ENCODE data around the gene PIK3IP1. TPM values are rescaled to one million over a fixed set of nuclear protein-coding genes. Genes with fewer than 3 reads are reported as not detected.

Gene PIK3IP1
- total and polyA plus RNA-seq, 10 of the 15 experiments (the other 5 are each of a cell fraction or from before 2014, with no cell fraction given) = 0.77 to 6.5 (median 3.0) TPM

DNA sequence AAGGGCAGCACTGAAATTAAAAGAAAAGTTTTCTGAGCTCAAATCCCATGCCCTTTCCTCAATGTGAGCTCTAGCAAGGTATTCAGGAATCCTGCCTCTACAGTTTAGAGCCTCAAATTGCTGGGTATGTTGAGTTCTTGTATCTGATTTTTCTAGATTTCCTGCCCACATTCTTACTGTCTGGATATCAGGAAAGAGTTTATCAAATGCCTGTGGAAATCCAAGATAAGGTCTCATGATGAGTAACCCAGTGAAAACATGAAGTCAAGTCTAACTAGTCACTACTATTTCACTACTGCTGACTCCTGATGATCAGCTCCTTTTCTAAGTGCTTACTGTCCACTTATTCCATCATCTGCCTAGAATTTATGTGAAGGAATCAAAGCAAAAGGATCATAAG is 50.4 kb downstream of the PIK3IP1 start:
- RAD21 ChIA-PET (ENCODE audit: unreplicated experiment) = interaction anchor here (0.6 kb wide), 1 partner anchor 12 kb away, joined by 3 read pairs; no protein-coding TSS in a partner anchor
- no peak overlapping the region for H3K9ac ChIP-seq (ENCODE audit: control insufficient read depth, insufficient read depth, low read length)
- DNase-seq (ENCODE audit: low read depth, low spot score) (no peak), FAIRE-seq (no peak), ATAC-seq (no peak)
- in situ Hi-C loops (cut with MboI) = no loop called here
- no peaks in the 10 kb centered on the region; the same call in none of the 2 replicates for H3K79me2 ChIP-seq (ENCODE audit: control insufficient read depth, insufficient read depth, low read length)
- H3K27me3 ChIP-seq (replicated peaks in 1 of 2; ENCODE audit: control insufficient read depth in 2 of 2, insufficient read depth in 2 of 2, low read length in 1 of 2) = no peaks in the 10 kb centered on the region
- intact Hi-C loops (cut with micrococcal nuclease; ENCODE audit: unreplicated experiment) = no loop called here
- CTCF ChIA-PET = interaction anchor here (0.6 to 2.1 kb wide), 5 partner anchors 9 to 311 kb away, joined by 3 to 6 read pairs (median 4); partner anchors contain the start of gene LIMK2
- H3K4me2 ChIP-seq (ENCODE audit: control insufficient read depth, insufficient read depth) = no peak overlapping the region
- no peak overlapping the region for H3K4me3 ChIP-seq
- no peaks in the 10 kb centered on the region for H3K9me3 ChIP-seq (replicated peaks; ENCODE audit: control insufficient read depth, insufficient read depth, low read length)
- SMC1A ChIA-PET (ENCODE audit: uncharacterized antibody, unreplicated experiment) = interaction anchor here (1.4 to 2.3 kb wide), 2 partner anchors 9 to 24 kb away, joined by 5 to 10 read pairs; no protein-coding TSS in a partner anchor
- POLR2A ChIA-PET = interaction anchor here (0.6 to 1.8 kb wide), 3 partner anchors 9 to 15 kb away, joined by 4 to 5 read pairs (median 4); no protein-coding TSS in a partner anchor
- BruUV-seq (replicated peaks) = no TSS peak
- TF ChIP-seq, protein P1, sequence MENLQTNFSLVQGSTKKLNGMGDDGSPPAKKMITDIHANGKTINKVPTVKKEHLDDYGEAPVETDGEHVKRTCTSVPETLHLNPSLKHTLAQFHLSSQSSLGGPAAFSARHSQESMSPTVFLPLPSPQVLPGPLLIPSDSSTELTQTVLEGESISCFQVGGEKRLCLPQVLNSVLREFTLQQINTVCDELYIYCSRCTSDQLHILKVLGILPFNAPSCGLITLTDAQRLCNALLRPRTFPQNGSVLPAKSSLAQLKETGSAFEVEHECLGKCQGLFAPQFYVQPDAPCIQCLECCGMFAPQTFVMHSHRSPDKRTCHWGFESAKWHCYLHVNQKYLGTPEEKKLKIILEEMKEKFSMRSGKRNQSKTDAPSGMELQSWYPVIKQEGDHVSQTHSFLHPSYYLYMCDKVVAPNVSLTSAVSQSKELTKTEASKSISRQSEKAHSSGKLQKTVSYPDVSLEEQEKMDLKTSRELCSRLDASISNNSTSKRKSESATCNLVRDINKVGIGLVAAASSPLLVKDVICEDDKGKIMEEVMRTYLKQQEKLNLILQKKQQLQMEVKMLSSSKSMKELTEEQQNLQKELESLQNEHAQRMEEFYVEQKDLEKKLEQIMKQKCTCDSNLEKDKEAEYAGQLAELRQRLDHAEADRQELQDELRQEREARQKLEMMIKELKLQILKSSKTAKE (IDR thresholded peaks at IDR 0.05; ENCODE audit: low read depth, poor library complexity, severe bottlenecking) = no peak
- no peak for TF ChIP-seq YY1 (IDR thresholded peaks at IDR 0.05; ENCODE audit: low read depth, low read length)
- TF ChIP-seq CEBPB (IDR thresholded peaks at IDR 0.05; ENCODE audit: borderline replicate concordance in 1 of 2, low read depth in 2 of 2, low read length in 2 of 2) = no peak
- no peak overlapping the region for H3K27ac ChIP-seq (ENCODE audit: control insufficient read depth, insufficient read depth)
- H3K4me1 ChIP-seq (ENCODE audit: control insufficient read depth, insufficient read depth, low read length) = peaks cover 6% of the 10 kb centered on the region
- H3K36me3 ChIP-seq (ENCODE audit: control insufficient read depth in 2 of 2, insufficient read depth in 2 of 2, low read length in 1 of 2) = peaks cover 4 to 6% of the 10 kb centered on the region in 2 experiments
- no peaks in the 10 kb centered on the region for H4K20me1 ChIP-seq (ENCODE audit: control insufficient read depth, insufficient read depth)
- no peak overlapping the region for H2AFZ ChIP-seq (ENCODE audit: control insufficient read depth, low read depth, low read length)

DNA sequence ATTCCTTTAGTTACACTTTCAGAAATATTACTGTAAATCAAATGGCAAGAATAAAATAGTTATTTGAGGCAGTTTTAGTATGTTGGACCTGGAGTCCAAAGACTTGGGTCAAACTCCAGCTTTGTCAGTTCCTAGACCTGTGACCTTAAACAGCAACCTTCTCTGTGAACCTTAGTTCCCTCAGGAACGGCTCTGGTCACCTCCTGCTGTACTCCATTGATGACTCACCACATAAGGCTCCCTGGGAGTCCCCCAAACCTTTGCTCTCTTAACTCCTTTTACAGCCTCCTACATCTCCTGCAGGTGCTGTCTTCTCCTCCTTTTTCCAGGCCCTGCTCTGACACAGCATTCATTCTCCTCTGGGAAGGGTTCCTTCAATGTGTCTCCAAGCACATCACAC is 51.1 kb downstream of the PIK3IP1 start:
- DNase-seq (ENCODE audit: low read depth, low spot score) = no peak
- FAIRE-seq = no peak
- in situ Hi-C loops (cut with MboI) = no loop called here
- no peaks in the 10 kb centered on the region for H3K9me3 ChIP-seq (replicated peaks; ENCODE audit: control insufficient read depth, insufficient read depth, low read length)
- no peaks in the 10 kb centered on the region for H4K20me1 ChIP-seq (ENCODE audit: control insufficient read depth, insufficient read depth)
- no TSS peak for BruUV-seq (replicated peaks)
- H2AFZ ChIP-seq (ENCODE audit: control insufficient read depth, low read depth, low read length) = no peak overlapping the region
- no peak overlapping the region for H3K27ac ChIP-seq (ENCODE audit: control insufficient read depth, insufficient read depth)
- RAD21 ChIA-PET (ENCODE audit: unreplicated experiment) = no interaction called here
- peaks cover 4 to 6% of the 10 kb centered on the region in 2 experiments for H3K36me3 ChIP-seq (ENCODE audit: control insufficient read depth in 2 of 2, insufficient read depth in 2 of 2, low read length in 1 of 2)
- no peak overlapping the region for H3K9ac ChIP-seq (ENCODE audit: control insufficient read depth, insufficient read depth, low read length)
- intact Hi-C loops (cut with micrococcal nuclease; ENCODE audit: unreplicated experiment) = no loop called here
- 0% methylated on average over 1 of the region's 1 CpG for WGBS (ENCODE audit: insufficient coverage, insufficient replicate concordance, low lambda C conversion rate, missing lambda C conversion rate)
- H3K27me3 ChIP-seq (replicated peaks in 1 of 2; ENCODE audit: control insufficient read depth in 2 of 2, insufficient read depth in 2 of 2, low read length in 1 of 2) = no peaks in the 10 kb centered on the region
- CTCF ChIA-PET = interaction anchor here (1.7 to 2.1 kb wide), 5 partner anchors 10 to 72 kb away, joined by 4 to 10 read pairs (median 6); partner anchors contain the start of gene LIMK2
- H3K4me3 ChIP-seq = no peak overlapping the region
- H3K4me2 ChIP-seq (ENCODE audit: control insufficient read depth, insufficient read depth) = no peak overlapping the region
- H3K4me1 ChIP-seq (ENCODE audit: control insufficient read depth, insufficient read depth, low read length) = peaks cover 6% of the 10 kb centered on the region
- POLR2A ChIA-PET = interaction anchor here (0.6 to 1.8 kb wide), 3 partner anchors 9 to 101 kb away, joined by 3 to 5 read pairs (median 4); no protein-coding TSS in a partner anchor
- ATAC-seq = no peak
- no peaks in the 10 kb centered on the region; the same call in none of the 2 replicates for H3K79me2 ChIP-seq (ENCODE audit: control insufficient read depth, insufficient read depth, low read length)
- SMC1A ChIA-PET (ENCODE audit: uncharacterized antibody, unreplicated experiment) = interaction anchor here (1.0 to 2.3 kb wide), 3 partner anchors 10 to 32 kb away, joined by 3 to 10 read pairs (median 5); no protein-coding TSS in a partner anchor
- TF ChIP-seq, protein P2, sequence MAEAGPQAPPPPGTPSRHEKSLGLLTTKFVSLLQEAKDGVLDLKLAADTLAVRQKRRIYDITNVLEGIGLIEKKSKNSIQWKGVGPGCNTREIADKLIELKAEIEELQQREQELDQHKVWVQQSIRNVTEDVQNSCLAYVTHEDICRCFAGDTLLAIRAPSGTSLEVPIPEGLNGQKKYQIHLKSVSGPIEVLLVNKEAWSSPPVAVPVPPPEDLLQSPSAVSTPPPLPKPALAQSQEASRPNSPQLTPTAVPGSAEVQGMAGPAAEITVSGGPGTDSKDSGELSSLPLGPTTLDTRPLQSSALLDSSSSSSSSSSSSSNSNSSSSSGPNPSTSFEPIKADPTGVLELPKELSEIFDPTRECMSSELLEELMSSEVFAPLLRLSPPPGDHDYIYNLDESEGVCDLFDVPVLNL (IDR thresholded peaks at IDR 0.05; ENCODE audit: low read depth, low read length) = no peak
- no peak for TF ChIP-seq BRCA1 (IDR thresholded peaks at IDR 0.05; ENCODE audit: low read depth, low read length)
- TF ChIP-seq NBN (IDR thresholded peaks at IDR 0.05) = no peak
- no peak for TF ChIP-seq TBL1XR1 (IDR thresholded peaks at IDR 0.05; ENCODE audit: low read depth, low read length)
- no peak for TF ChIP-seq CBX5 (IDR thresholded peaks at IDR 0.05; ENCODE audit: low read depth)
- TF ChIP-seq, protein P3, sequence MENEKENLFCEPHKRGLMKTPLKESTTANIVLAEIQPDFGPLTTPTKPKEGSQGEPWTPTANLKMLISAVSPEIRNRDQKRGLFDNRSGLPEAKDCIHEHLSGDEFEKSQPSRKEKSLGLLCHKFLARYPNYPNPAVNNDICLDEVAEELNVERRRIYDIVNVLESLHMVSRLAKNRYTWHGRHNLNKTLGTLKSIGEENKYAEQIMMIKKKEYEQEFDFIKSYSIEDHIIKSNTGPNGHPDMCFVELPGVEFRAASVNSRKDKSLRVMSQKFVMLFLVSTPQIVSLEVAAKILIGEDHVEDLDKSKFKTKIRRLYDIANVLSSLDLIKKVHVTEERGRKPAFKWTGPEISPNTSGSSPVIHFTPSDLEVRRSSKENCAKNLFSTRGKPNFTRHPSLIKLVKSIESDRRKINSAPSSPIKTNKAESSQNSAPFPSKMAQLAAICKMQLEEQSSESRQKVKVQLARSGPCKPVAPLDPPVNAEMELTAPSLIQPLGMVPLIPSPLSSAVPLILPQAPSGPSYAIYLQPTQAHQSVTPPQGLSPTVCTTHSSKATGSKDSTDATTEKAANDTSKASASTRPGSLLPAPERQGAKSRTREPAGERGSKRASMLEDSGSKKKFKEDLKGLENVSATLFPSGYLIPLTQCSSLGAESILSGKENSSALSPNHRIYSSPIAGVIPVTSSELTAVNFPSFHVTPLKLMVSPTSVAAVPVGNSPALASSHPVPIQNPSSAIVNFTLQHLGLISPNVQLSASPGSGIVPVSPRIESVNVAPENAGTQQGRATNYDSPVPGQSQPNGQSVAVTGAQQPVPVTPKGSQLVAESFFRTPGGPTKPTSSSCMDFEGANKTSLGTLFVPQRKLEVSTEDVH (IDR thresholded peaks at IDR 0.05; ENCODE audit: low read depth, partially characterized antibody) = no peak

Measured in GM12878 (cell line).